Common myeloid progenitor, CD34-positive (primary cell): Measurements from ENCODE around the gene TBPL2.

Experiments
- CTCF ChIA-PET: fragments of 350-600 bp; sonication (Branson Sonifier 250); formaldehyde crosslinking; loops from one replicate; lab custom pipeline; 2021; ENCODE audit warnings: antibody characterized with exemption; lab: Charles Lee
- POLR2A ChIA-PET: fragments of 350-600 bp; sonication (Branson Sonifier 250); formaldehyde crosslinking; loops from one replicate; lab custom pipeline; 2021; ENCODE audit warnings: antibody characterized with exemption; lab: Charles Lee
- DNase-seq, 3 donors: peaks; one replicate each; pipeline versions ENCODE4 v3.0.0 to v3.0.0-alpha.2; 2013
- H3K27ac ChIP-seq, 2 experiments: 1 replicate in 1 of 2; 2 replicates in 1 of 2; pipeline ENCODE4 v1.7.0; 2013; ENCODE audit warnings: inconsistent platforms in 2 of 2, low read length in 2 of 2, mild to moderate bottlenecking in 2 of 2, low read depth in 1 of 2, moderate library complexity in 1 of 2; ENCODE audit not compliant: severe bottlenecking in 2 of 2, insufficient read depth in 1 of 2, poor library complexity in 1 of 2
- H3K27me3 ChIP-seq, 5 experiments: replicated peaks in 2 of 5; 1 replicate in 3 of 5; 2 replicates in 2 of 5; pipeline versions ENCODE4 v1.6.1 to v1.7.0; 2013; ENCODE audit warnings: low read length in 4 of 5, mild to moderate bottlenecking in 2 of 5, moderate library complexity in 2 of 5, inconsistent platforms in 1 of 5; ENCODE audit not compliant: insufficient read depth in 5 of 5, control insufficient read depth in 4 of 5
- H3K36me3 ChIP-seq, 4 experiments: 1 replicate in 2 of 4; 2 replicates in 2 of 4; pipeline versions ENCODE4 v1.6.1 to v1.7.0; 2013; ENCODE audit warnings: low read length in 3 of 4, control low read depth in 1 of 4, mild to moderate bottlenecking in 1 of 4; ENCODE audit not compliant: control insufficient read depth in 4 of 4, insufficient read depth in 4 of 4
- H3K4me1 ChIP-seq, 4 experiments: 1 replicate in 3 of 4; 2 replicates in 1 of 4; pipeline versions ENCODE4 v1.6.1 to v1.7.1; 2013; ENCODE audit warnings: low read length in 3 of 4, mild to moderate bottlenecking in 3 of 4, control low read depth in 1 of 4, inconsistent platforms in 1 of 4, moderate library complexity in 1 of 4; ENCODE audit not compliant: control insufficient read depth in 4 of 4, insufficient read depth in 4 of 4; ENCODE audit errors: control extremely low read depth in 1 of 4
- H3K4me3 ChIP-seq, 7 experiments: 1 replicate in 4 of 7; 2 replicates in 3 of 7; pipeline versions ENCODE4 v1.5.1 to v1.7.0; 2013; ENCODE audit warnings: mild to moderate bottlenecking in 7 of 7, low read length in 6 of 7, moderate library complexity in 6 of 7, inconsistent platforms in 2 of 7, low read depth in 2 of 7, control low read depth in 1 of 7; ENCODE audit not compliant: insufficient read depth in 4 of 7, control insufficient read depth in 1 of 7; ENCODE audit errors: extremely low read depth in 1 of 7
- H3K9me3 ChIP-seq, 5 experiments: 1 replicate in 4 of 5; 2 replicates in 1 of 5; pipeline versions ENCODE4 v1.6.1 to v1.7.1; 2013; ENCODE audit warnings: low read length in 4 of 5, mild to moderate bottlenecking in 2 of 5, inconsistent platforms in 1 of 5, low read depth in 1 of 5, moderate library complexity in 1 of 5; ENCODE audit not compliant: control insufficient read depth in 4 of 5, insufficient read depth in 2 of 5; ENCODE audit errors: control extremely low read depth in 1 of 5
- WGBS: methylation state at CpG from one replicate; pipeline ENCODE4 v1.1.5; 2013; ENCODE audit not compliant: insufficient coverage; 5-methylcytosine and 5-hydroxymethylcytosine counted together

The TBPL2 gene

DNA sequence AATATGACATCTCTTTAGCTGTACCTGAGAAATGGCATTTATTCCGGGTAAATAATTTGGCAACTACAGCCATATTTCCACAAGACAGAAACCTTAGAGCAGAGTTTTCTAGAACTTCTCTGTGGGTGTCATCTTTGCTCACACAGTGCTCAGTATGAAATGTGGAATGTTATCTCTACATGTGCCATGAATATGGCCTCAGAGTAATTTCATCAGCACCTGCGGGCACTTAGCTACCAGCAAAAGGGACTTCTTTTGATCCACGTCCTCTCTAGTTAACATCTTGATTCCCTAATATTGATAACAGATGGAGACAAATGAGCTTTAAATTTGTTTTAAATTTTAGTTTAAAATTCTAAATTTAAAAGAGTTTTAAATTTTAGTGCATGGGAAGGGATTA lies 25.9 kb downstream of the TBPL2 start:
- H3K27ac ChIP-seq = no peak overlapping the region
- peaks cover 13 to 23% (median 18%) of the 10 kb centered on the region in 4 experiments for H3K4me1 ChIP-seq
- no peak for DNase-seq
- H3K27me3 ChIP-seq = no peaks in the 10 kb centered on the region
- POLR2A ChIA-PET = no interaction called here
- CTCF ChIA-PET = interaction anchor here (0.8 to 9.7 kb wide), 5 partner anchors 11 to 32 kb away, joined by 3 to 77 read pairs (median 3); no protein-coding TSS in a partner anchor
- H3K4me3 ChIP-seq = no peak overlapping the region
- H3K9me3 ChIP-seq = no peaks in the 10 kb centered on the region
- H3K36me3 ChIP-seq = no peaks in the 10 kb centered on the region
- WGBS = 100% methylated on average over 1 of the region's 3 CpGs

DNA sequence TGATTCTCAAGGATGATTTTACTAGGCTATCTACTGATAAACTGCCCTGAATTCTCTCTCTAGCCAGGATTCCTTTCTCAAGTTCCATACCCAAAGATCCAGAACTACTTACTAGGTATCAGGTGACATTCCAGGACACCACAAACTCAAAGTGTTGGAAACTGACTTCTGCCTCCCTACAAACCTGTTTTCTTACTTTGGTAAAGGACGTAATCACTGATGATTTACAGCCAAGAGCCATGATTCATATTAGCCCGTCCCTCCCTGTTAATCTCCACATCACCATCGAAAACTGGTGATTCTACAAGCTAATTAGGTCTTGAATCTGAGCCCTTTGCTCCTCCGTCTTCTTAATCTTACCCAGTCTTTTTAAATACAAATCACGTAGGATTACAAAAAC lies 27.7 kb downstream of the TBPL2 start:
- ChIA-PET CTCF (interaction anchor here (9.7 kb wide), 1 partner anchor 15 kb away, joined by 77 read pairs; no protein-coding TSS in a partner anchor), POLR2A (no interaction called here)
- H3K27ac ChIP-seq = no peak overlapping the region
- H3K4me3 ChIP-seq = peak overlapping the region in 1 of 7 experiments; percentile 94
- no peaks in the 10 kb centered on the region for H3K9me3 ChIP-seq
- DNase-seq = no peak
- WGBS = 91% methylated on average over 4 of the region's 5 CpGs
- no peaks in the 10 kb centered on the region for H3K36me3 ChIP-seq
- H3K27me3 ChIP-seq = no peaks in the 10 kb centered on the region
- H3K4me1 ChIP-seq = peaks cover 15 to 26% (median 20%) of the 10 kb centered on the region in 4 experiments

DNA sequence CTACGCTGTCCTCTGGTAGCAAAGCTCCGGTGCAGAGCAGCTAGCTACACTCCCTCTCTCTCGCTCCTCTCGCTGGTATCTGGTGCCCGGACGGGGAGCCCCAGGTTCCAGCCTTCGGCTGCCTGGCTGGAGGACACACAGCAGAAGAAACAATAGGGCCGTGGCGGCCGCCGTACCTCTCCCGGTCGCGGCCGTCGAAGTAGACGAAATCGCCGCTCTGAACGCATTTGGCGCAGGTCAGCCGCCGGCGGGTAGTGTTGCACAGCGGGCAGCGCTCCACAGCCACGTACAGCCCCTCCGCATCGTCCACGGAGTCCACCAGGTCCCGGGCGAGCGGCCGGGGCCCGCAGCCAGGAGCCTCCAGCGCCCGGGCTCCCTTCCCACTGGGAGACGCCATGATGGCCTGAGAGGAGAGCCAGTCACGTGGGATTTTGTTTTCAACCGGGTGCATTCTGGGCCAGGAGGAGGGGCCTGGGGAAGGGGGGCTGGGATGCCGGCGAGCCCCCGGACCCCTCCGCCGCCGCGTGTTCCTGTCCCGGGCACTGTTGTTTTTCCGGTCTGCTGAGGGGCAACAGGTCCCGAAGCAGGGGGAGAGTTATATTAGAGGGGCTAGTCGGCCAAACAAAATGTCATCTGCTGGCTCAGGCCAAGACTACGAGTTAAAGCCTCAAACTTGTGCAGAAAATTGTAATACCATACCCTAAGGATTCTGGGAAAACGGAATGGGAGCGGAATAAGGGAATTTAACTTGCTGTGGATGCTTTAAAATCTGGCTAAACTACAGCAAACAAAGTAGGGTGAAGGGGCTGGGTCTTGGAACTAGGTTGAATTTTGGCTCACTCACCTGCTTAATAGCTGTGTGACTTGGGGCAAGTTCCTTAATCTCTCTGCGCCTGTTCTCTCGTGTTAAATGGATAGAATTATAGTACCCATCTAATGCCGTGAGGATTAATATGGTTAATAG lies 28.7 kb downstream of the TBPL2 start, which contains the start of gene ATG14:
Gene ATG14 (minus strand): TSS at position 405 of the 964 bp plus-strand sequence. CDS start 8 bp downstream, at position 397.
- Histone ChIP-seq H3K9me3 (no peaks in the 10 kb centered on the region), H3K27me3 (no peaks in the 10 kb centered on the region), H3K27ac (peak within 1 kb of the TSS; percentile 85 to 91), H3K36me3 (peaks cover 0 to 2% (median 0%) of the 10 kb centered on the region in 4 experiments), H3K4me3 (peak within 1 kb of the TSS; percentile 94 to 99 (median 98)), H3K4me1 (peaks cover 15 to 26% (median 20%) of the 10 kb centered on the region in 4 experiments)
- WGBS = 0% methylated on average over 46 of the region's 57 CpGs
- POLR2A ChIA-PET = no interaction called here
- CTCF ChIA-PET = interaction anchor here (9.7 kb wide), 1 partner anchor 16 kb away, joined by 77 read pairs; no protein-coding TSS in a partner anchor
- peak; percentile 76 to 88 (median 82) for DNase-seq

GRCh38 chr14:55410876-55411275 lies 29.5 kb downstream of the TBPL2 start:
- H3K4me1 ChIP-seq = peaks cover 15 to 26% (median 20%) of the 10 kb centered on the region in 4 experiments
- no peak for DNase-seq
- peak overlapping the region; percentile 94 to 99 (median 98) for H3K4me3 ChIP-seq
- ChIA-PET POLR2A (no interaction called here), CTCF (interaction anchor here (0.7 kb wide), 1 partner anchor 27 kb away, joined by 3 read pairs; no protein-coding TSS in a partner anchor)
- H3K9me3 ChIP-seq = no peaks in the 10 kb centered on the region
- H3K36me3 ChIP-seq = peaks cover 0 to 2% (median 0%) of the 10 kb centered on the region in 4 experiments
- peak overlapping the region; percentile 85 to 91 for H3K27ac ChIP-seq
- 29% methylated on average over 1 of the region's 4 CpGs for WGBS
- no peaks in the 10 kb centered on the region for H3K27me3 ChIP-seq

DNA sequence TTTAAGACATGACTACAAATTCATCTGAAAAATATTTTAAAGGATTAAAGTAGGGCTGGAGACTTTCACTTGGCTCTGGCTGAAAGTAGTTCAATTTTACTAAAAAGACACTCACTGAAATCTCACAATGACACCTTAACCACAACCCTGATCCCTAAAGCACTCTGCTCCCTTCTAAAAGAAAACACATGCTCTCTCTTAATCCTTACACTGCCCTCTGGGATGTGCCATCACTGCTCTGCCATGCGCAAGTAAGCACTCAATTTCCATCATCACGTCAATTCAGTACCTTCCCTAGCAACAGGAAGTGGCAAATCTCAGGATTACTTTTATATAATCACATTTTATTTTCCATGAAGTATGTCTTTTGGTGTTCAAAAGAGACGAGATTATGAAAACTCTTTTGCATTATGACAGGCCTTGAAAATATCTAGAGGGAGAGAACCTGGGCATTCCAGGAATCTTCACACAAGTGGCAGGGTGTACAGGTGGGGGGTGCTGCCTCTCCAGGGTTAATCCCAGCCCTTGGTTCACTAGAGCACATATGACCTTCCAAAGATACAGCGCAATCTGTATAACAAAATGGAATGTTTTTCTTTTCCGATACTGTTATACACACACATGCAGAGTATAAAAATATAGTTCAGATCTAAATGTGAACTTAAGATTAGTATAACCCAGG lies 36.1 kb downstream of the TBPL2 start:
- no peaks in the 10 kb centered on the region for H3K9me3 ChIP-seq
- no peak overlapping the region for H3K27ac ChIP-seq
- H3K27me3 ChIP-seq = no peaks in the 10 kb centered on the region
- no peak for DNase-seq
- peaks cover 0 to 2% (median 0%) of the 10 kb centered on the region in 4 experiments for H3K36me3 ChIP-seq
- no peak overlapping the region for H3K4me3 ChIP-seq
- H3K4me1 ChIP-seq = peaks cover 0 to 4% (median under 1%) of the 10 kb centered on the region in 4 experiments
- POLR2A ChIA-PET = no interaction called here
- CTCF ChIA-PET = no interaction called here
- WGBS = 100% methylated on average over 2 of the region's 5 CpGs

DNA sequence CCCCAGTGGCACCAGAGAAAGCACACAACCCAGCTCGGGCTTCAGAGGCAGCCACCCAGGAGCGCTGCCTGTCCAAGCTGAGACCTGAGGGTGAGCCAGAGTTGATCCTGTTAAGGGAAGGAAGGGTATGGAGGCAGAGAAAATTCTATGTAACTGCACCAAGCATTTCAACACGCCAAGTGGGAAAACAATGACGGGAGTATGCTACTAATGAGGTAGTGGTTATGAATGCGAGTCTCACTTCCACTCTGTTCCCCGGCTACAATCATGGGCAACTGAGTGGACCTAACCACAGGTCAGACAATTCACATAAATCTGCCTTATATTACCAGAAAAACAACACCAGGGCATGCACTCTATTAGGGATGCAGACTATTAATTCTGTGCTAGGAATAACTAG lies 38.7 kb downstream of the TBPL2 start:
- H3K4me1 ChIP-seq = no peaks in the 10 kb centered on the region
- no peaks in the 10 kb centered on the region for H3K27me3 ChIP-seq
- CTCF ChIA-PET = no interaction called here
- H3K27ac ChIP-seq = no peak overlapping the region
- H3K36me3 ChIP-seq = peaks cover 0 to 3% (median 0%) of the 10 kb centered on the region in 4 experiments
- no peaks in the 10 kb centered on the region for H3K9me3 ChIP-seq
- POLR2A ChIA-PET = no interaction called here
- 100% methylated on average over 3 of the region's 6 CpGs for WGBS
- no peak overlapping the region for H3K4me3 ChIP-seq
- DNase-seq = no peak
